SK-N-SH treated with all-trans-retinoic acid at 6 μM for 48 hours (cell line): Measurements from ENCODE around the gene FGGY.

Source experiments
- ATAC-seq: fragments of 200-7000 bp; cut with Tn5 transposase; 3 replicates; pipeline ENCODE4 v1.9.1; 2020; ENCODE audit warnings: mild to moderate bottlenecking, moderate library complexity
- ARNTL ChIP-seq: fragments of 450-650 bp; formaldehyde crosslinking; IDR thresholded peaks from 2 replicates; pipeline ENCODE4 v1.5.0; 2020; ENCODE audit warnings: low read depth, mild to moderate bottlenecking, moderate library complexity, borderline replicate concordance
- BACH2 ChIP-seq: fragments of 250-450 bp; sonication (Bioruptor Pico); IDR thresholded peaks from 2 replicates; pipeline ENCODE4 v1.9.0; 2021; ENCODE audit warnings: mild to moderate bottlenecking, borderline replicate concordance
- CSDC2 ChIP-seq: fragments of 250-450 bp; sonication (Bioruptor Pico); IDR thresholded peaks from 2 replicates; pipeline ENCODE4 v1.5.0; 2020; ENCODE audit warnings: mild to moderate bottlenecking, moderate library complexity
- ESRRG ChIP-seq: fragments of 250-450 bp; sonication (Bioruptor Pico); IDR thresholded peaks from 2 replicates; pipeline ENCODE4 v1.6.1; 2021; ENCODE audit warnings: mild to moderate bottlenecking
- GLIS3 ChIP-seq: fragments of 250-450 bp; sonication (Bioruptor Pico); IDR thresholded peaks from 2 replicates; pipeline ENCODE4 v1.5.0; 2020; ENCODE audit warnings: mild to moderate bottlenecking, moderate library complexity
- PATZ1 ChIP-seq: fragments of 250-450 bp; sonication (Bioruptor Pico); IDR thresholded peaks from 2 replicates; pipeline ENCODE4 v1.8.0; 2020; ENCODE audit warnings: mild to moderate bottlenecking, moderate library complexity, borderline replicate concordance
- PPARA ChIP-seq: fragments of 250-450 bp; sonication (Bioruptor Pico); IDR thresholded peaks from 2 replicates; pipeline ENCODE4 v1.5.0; 2020; ENCODE audit warnings: mild to moderate bottlenecking, borderline replicate concordance
- RARB ChIP-seq: fragments of 250-450 bp; sonication (Bioruptor Pico); IDR thresholded peaks from 2 replicates; pipeline ENCODE4 v1.8.0; 2021; ENCODE audit warnings: mild to moderate bottlenecking, moderate library complexity
- SNAI2 ChIP-seq: fragments of 250-450 bp; sonication (Bioruptor Pico); IDR thresholded peaks from 2 replicates; pipeline ENCODE4 v1.5.0; 2020; ENCODE audit warnings: mild to moderate bottlenecking, moderate library complexity
- TCF4 ChIP-seq: fragments of 250-450 bp; sonication (Bioruptor Pico); IDR thresholded peaks from 2 replicates; pipeline ENCODE4 v1.8.0; 2021; ENCODE audit warnings: mild to moderate bottlenecking, moderate library complexity, borderline replicate concordance
- TOX ChIP-seq: fragments of 250-450 bp; sonication (Bioruptor Pico); IDR thresholded peaks from 2 replicates; pipeline ENCODE4 v1.8.0; 2021; ENCODE audit warnings: mild to moderate bottlenecking, moderate library complexity, borderline replicate concordance
- TSHZ2 ChIP-seq: fragments of 250-450 bp; sonication (Bioruptor Pico); IDR thresholded peaks from 2 replicates; pipeline ENCODE4 v1.5.0; 2020; ENCODE audit warnings: mild to moderate bottlenecking, moderate library complexity
- ZC3H10 ChIP-seq: fragments of 250-450 bp; sonication (Bioruptor Pico); IDR thresholded peaks from 2 replicates; pipeline ENCODE4 v1.5.1; 2021; ENCODE audit warnings: mild to moderate bottlenecking, moderate library complexity
- ZFP3 ChIP-seq: fragments of 250-450 bp; sonication (Bioruptor Pico); IDR thresholded peaks from 2 replicates; pipeline ENCODE4 v1.5.0; 2020; ENCODE audit warnings: mild to moderate bottlenecking, moderate library complexity
- ZNF565 ChIP-seq: fragments of 450-650 bp; formaldehyde crosslinking; conservative IDR thresholded peaks from 2 replicates; pipeline ENCODE4 v1.5.0; 2020; ENCODE audit warnings: low read depth, mild to moderate bottlenecking, moderate library complexity
- ZNF70 ChIP-seq: fragments of 450-650 bp; formaldehyde crosslinking; IDR thresholded peaks from 2 replicates; pipeline ENCODE4 v1.5.0; 2020; ENCODE audit warnings: mild to moderate bottlenecking, moderate library complexity
- ZNF8 ChIP-seq: fragments of 450-650 bp; formaldehyde crosslinking; IDR thresholded peaks from 2 replicates; pipeline ENCODE4 v1.5.0; 2020; ENCODE audit warnings: mild to moderate bottlenecking, moderate library complexity
- TF ChIP-seq, protein P1 (sequence below): fragments of 250-450 bp; sonication (Bioruptor Pico); IDR thresholded peaks from 2 replicates; pipeline ENCODE4 v1.5.1; 2020; ENCODE audit warnings: low read depth, mild to moderate bottlenecking, moderate library complexity
- TF ChIP-seq, protein P2 (sequence below): fragments of 250-450 bp; sonication (Bioruptor Pico); IDR thresholded peaks from 2 replicates; pipeline ENCODE4 v1.5.1; 2021; ENCODE audit warnings: mild to moderate bottlenecking, moderate library complexity
- TF ChIP-seq, protein P3 (sequence below): fragments of 250-450 bp; sonication (Bioruptor Pico); IDR thresholded peaks from 2 replicates; pipeline ENCODE4 v1.8.0; 2021; ENCODE audit warnings: low read depth, mild to moderate bottlenecking, moderate library complexity, borderline replicate concordance

The FGGY gene

DNA sequence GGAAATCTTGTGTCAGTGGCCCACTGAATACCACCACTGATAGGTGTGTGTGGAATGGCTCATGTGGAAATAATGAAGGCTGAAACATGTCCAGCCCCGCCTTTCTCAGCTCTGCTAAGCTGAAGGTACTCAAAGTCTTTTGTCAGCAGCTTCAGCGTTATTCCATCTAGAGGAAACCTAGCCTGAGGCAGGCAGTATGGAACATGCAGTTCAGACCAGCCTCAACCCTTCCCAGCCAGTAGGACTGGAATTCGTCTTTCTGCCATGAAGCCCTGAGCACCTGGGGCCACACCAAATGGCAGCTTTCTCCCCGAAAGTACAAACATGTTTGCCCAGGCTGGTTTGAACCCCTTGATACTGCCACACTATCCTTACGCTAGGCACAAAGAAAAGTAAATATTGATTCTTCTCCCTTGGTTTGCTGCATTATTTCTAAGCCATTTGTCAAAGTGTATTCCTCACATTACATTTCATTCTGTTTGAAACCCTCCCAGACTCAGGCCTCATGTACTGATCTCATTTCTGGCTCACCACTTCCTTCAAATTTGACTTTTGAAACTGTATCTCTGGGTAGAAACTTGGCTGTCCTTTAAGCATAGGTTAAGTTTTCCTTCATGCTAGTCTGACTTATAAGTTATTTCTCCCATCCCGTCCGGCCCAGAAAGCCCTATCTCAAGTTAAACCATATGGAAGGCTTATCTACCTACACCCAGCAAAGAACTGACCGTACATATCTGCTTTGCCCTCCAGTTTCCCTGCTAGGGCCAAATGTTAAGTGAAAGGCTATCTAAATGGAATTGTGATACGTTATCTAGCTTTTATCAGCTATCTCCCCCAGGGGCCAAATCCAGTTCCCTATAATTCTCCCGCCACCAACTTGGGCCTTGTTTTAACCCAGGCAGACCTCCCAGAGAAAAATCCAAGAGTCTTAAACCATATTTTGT lies 472.2 kb downstream of the FGGY start:
- TF ChIP-seq TOX (CRISPR knock-in tag) (no peak), RARB (CRISPR knock-in tag) (no peak), ZNF70 (CRISPR knock-in tag) (no peak), ZFP3 (CRISPR knock-in tag) (no peak), TCF4 (CRISPR knock-in tag) (no peak), TSHZ2 (no peak), ZNF565 (CRISPR knock-in tag) (no peak), ARNTL (CRISPR knock-in tag) (no peak), ESRRG (CRISPR knock-in tag) (no peak), ZC3H10 (no peak), ZNF8 (CRISPR knock-in tag) (no peak), PATZ1 (CRISPR knock-in tag) (no peak), GLIS3 (CRISPR knock-in tag) (no peak), PPARA (CRISPR knock-in tag) (no peak), BACH2 (CRISPR knock-in tag) (no peak), CSDC2 (CRISPR knock-in tag) (no peak), SNAI2 (no peak)
- TF ChIP-seq, protein P1, sequence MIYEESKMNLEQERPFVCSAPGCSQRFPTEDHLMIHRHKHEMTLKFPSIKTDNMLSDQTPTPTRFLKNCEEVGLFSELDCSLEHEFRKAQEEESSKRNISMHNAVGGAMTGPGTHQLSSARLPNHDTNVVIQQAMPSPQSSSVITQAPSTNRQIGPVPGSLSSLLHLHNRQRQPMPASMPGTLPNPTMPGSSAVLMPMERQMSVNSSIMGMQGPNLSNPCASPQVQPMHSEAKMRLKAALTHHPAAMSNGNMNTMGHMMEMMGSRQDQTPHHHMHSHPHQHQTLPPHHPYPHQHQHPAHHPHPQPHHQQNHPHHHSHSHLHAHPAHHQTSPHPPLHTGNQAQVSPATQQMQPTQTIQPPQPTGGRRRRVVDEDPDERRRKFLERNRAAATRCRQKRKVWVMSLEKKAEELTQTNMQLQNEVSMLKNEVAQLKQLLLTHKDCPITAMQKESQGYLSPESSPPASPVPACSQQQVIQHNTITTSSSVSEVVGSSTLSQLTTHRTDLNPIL (CRISPR knock-in tag), result no peak
- TF ChIP-seq, protein P2, sequence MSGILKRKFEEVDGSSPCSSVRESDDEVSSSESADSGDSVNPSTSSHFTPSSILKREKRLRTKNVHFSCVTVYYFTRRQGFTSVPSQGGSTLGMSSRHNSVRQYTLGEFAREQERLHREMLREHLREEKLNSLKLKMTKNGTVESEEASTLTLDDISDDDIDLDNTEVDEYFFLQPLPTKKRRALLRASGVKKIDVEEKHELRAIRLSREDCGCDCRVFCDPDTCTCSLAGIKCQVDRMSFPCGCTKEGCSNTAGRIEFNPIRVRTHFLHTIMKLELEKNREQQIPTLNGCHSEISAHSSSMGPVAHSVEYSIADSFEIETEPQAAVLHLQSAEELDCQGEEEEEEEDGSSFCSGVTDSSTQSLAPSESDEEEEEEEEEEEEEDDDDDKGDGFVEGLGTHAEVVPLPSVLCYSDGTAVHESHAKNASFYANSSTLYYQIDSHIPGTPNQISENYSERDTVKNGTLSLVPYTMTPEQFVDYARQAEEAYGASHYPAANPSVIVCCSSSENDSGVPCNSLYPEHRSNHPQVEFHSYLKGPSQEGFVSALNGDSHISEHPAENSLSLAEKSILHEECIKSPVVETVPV (CRISPR knock-in tag), result no peak
- TF ChIP-seq, protein P3, sequence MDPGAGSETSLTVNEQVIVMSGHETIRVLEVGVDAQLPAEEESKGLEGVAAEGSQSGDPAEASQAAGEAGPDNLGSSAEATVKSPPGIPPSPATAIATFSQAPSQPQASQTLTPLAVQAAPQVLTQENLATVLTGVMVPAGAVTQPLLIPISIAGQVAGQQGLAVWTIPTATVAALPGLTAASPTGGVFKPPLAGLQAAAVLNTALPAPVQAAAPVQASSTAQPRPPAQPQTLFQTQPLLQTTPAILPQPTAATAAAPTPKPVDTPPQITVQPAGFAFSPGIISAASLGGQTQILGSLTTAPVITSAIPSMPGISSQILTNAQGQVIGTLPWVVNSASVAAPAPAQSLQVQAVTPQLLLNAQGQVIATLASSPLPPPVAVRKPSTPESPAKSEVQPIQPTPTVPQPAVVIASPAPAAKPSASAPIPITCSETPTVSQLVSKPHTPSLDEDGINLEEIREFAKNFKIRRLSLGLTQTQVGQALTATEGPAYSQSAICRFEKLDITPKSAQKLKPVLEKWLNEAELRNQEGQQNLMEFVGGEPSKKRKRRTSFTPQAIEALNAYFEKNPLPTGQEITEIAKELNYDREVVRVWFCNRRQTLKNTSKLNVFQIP (CRISPR knock-in tag), result no peak
- no peak for ATAC-seq

- TF ChIP-seq CSDC2 (CRISPR knock-in tag) (no peak), ZNF8 (CRISPR knock-in tag) (no peak), BACH2 (CRISPR knock-in tag) (no peak), TOX (CRISPR knock-in tag) (no peak), PPARA (CRISPR knock-in tag) (no peak), TSHZ2 (no peak), ZFP3 (CRISPR knock-in tag) (no peak), ARNTL (CRISPR knock-in tag) (no peak), ZC3H10 (no peak), ESRRG (CRISPR knock-in tag) (no peak)
- TF ChIP-seq, protein P2 (CRISPR knock-in tag), result no peak
- TF ChIP-seq, protein P3 (CRISPR knock-in tag), result no peak
- no peak for ATAC-seq
Observed at GRCh38 chr1:59769736-59770095, 472.8 kb downstream of the FGGY start.
